Stimulated activated CD8-positive, alpha-beta memory T cell treated with anti-CD3 and anti-CD28 coated beads, Interleukin-7, amount 100 ng/mL, for 48 hours (primary cell): ENCODE results near the gene CNTN4.

ENCODE experiments used
- DNase-seq, 2 donors: peaks; one replicate each; pipeline ENCODE4 v3.0.0-alpha.2; 2020; ENCODE audit warnings: low read depth in 1 of 2; ENCODE audit errors: extremely low read depth in 1 of 2

Gene CNTN4

GRCh38 chr3:2390926-2391532 is 292.4 kb downstream of the CNTN4 start:
- DNase-seq: no peak

DNA sequence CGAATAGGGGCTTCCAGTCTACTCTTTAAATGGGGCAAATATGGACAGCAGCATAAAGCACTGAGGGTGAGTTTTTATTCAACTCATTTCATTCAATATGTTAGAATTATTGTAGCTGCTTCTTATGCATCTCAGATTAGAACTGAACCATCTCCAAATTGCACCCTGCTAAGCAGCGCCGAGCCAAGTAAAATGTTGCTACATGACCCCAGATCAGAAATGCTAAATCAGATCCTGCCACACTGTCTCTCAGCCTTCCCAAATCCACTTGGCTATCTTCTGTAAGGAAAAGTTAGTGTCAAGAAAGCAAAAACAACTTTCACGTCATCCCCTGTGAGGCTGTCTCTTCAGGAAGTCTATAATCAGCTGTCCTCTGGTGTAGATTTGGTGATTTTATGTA is 293.2 kb downstream of the CNTN4 start:
- no peak for DNase-seq

DNA sequence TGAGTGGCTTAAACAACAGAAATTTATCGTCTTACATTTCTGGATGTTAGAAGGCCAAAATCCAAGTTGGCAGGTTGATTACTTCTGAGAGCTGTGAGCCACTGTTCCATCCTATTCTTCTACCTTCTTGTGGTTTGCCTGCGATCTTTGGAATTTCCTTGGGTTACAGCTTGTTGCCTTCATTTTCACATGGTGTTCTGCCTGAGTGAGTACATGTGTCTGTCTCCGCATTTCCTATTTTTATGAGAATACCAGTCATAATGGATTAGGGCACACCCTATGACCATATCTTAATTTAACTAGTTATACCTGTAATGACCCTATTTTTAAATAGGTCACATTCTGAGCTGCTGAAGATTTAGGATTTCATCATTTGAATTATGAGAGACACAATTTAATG is 294.3 kb downstream of the CNTN4 start:
- DNase-seq: no peak

- no peak for DNase-seq
Observed at GRCh38 chr3:2415083-2415482, 316.4 kb downstream of the CNTN4 start.

- DNase-seq: no peak
Observed at GRCh38 chr3:2420919-2421318, 322.3 kb downstream of the CNTN4 start.

GRCh38 chr3:2423143-2423542 is 324.5 kb downstream of the CNTN4 start:
- DNase-seq: no peak

DNA sequence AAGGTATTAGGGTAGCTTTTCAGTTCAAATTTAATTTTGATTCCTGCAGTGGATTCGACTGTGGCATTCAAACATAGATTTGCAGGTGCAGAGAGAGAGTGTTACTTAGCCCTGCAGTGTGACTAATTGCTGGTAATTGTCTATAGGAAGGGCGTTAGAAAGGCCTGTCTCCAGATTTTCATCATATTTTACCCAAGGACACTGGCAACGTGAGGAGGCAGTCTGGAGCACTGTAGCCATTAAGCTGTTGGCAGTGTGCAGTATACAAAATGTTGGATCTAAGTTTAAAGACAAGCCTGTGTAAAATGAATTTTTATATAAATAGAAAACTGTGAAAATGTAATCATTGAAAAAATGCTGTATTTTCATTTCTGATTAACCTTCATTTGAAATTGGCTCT is 342.9 kb downstream of the CNTN4 start:
- DNase-seq: no peak

DNA sequence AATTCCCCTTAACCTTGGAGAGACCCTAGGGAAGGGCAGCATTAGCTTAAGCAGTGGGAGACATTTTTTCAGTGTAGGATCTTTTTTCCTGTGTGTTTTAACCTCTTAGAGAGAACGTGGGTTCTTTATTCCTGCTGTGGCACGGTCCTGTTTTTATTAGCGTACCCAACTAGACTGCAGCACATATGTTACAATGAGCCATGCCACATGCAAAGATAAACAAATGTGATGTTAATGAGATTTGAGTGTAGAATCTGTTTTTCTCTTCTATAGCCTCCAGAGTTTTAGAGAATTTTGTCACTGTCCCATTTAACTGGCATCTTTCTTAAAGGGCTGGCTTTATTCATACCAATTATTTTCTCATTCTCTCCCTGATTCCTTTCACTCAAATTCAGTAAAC is 347.5 kb downstream of the CNTN4 start:
- DNase-seq: no peak

- DNase-seq: no peak
Observed at GRCh38 chr3:2452249-2452648, 353.6 kb downstream of the CNTN4 start.

DNA sequence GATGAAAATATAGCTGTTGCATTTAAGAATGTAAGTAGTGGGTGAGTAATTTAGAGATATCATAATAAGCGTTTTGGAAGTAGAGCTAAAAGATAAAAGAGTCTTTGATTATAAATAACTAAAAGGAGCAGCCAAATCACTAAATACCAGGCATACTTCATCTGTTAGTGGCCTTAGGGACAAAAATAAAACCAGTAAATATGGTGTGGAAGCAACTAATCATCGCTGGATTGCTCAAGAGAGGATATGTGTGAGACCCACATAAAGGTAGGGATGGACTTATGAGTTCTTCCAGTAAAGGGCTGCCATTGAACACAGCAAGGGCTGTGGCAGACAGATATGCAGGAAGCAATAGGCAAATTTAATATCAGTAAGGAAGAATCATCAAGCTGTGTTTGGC is 356.2 kb downstream of the CNTN4 start:
- no peak for DNase-seq

DNA sequence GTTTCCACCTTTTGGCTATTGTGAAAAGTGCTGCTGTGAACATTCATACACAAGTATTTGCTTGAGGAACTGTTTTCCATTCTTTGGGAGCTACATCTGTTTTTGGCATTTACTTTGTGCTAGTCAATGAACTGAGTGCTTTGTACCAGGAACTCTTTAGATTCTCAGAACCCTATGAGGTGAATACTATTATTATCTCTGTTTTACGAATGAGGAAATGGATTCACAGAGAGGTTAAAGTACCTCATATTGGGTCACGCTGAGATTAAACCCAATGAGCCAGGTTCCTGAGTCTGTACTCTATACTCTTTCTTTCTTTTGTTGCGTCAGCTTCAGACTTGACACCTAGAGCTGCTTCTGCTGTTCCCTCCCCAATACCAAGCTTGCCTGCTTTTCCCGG is 358.1 kb downstream of the CNTN4 start:
- DNase-seq: no peak

DNA sequence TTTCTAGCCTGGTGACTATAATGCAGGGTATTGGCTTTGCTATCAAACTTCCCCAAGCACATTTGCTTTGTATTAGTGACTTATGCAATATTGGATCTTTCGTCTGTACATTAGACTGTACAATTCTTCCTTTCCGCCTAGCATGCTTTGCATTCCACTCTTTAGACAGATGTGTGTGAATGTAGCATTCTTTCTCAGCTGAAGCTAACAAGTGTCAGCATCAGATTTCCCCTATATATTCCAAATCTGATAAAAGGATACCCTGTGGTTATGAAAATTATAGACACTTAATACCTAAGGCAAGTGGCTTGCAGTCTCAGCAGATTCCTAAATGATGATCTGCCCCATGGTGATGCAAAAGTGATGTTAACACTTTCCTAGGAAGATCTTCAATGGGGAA is 360.1 kb downstream of the CNTN4 start:
- DNase-seq: no peak

DNA sequence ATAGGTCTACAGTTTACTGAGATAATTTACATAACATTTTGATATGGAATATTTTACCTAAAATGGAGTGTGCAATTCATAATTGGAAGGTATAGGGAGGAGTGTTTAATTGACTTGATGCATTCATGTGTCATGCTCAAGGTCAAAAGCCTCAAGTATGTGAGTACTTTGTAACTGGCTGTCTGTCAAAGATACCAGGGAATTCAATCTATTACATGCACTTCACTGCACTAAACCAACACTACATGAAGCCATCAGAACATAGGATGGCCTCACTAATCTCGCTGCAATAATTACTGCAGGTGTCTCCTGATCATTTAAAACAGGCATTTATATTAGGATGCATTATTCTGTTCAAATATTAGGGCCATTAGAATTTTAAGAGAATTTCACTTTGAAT is 367.2 kb downstream of the CNTN4 start:
- DNase-seq: no peak

DNA sequence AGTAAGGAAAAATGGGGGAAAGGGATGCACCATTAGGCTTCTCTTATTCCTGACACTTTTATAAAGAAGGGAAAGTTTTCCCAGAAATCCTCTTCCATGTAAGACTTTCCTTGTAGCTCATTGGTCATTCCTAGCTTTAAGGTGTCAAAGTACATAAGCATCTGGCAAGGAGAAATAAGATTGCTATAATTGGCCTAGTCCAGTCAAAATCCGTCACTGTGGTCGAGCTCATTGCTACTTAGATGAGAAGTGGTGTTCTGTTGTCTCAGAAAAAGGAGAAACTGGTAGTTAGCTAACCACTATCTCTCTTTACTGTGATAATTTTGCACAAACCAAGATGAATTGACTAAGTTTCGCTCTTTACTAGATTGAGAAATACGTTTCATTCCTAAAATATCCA is 370.1 kb downstream of the CNTN4 start:
- DNase-seq: no peak

DNA sequence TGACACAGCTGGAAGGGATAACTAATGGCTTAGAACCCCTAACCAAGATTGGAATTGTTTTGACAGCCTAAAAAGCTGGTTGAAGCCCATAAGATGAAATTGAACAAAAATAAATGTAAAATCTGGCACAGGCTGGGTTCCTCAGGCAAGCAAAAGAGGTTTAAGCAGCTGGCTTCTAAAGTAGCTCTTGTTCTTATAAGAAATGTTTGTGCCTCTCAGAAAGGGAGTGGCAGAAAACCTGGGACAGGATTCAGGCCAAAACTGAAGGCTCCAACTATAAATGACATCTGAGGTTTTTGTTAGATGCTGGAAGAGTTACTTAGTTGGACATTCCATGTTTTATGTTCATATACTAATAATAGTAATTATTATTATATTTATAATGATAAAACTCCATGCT is 378.3 kb downstream of the CNTN4 start:
- no peak for DNase-seq

- DNase-seq: no peak
Observed at GRCh38 chr3:2477620-2478019, 379.0 kb downstream of the CNTN4 start.

DNA sequence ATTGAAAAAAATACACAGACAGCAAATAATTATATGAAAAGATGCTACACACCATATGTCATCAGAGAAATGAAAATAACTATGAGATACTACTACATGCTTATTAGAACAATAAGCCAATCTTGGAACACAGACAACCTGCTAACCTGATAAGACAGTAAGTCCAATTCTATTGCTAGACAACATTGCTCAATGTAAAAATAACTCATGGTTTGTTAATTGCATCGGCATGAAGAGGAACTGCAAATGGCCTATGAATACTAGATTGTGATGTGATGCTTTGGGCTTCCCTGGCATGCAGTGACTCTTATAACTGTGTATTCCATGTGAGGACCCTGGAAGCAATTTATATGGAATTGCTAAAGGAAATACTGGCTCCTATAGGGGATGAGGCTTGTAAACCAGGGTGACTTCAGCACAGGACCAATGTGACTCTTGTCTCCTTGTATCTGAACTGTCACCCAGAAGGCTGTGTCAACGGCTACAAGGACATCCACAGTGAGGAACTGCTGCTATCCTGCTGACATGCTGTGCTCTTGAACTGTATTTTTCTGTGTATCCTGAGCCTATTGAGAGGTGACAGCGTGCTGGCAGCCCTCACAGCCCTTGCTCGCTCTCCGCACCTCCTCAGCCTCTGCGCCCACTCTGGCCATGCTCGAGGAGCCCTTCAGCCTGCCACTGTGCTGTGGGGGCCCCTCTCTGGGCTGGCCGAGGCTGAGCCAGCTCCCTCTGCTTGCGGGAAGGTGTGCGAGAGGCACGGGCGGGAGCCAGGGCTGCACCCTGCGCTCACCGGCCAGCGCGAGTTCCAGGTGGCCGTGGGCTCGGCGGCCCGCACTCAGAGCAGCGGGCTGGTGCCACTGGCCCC is 385.7 kb downstream of the CNTN4 start:
- DNase-seq: no peak

GRCh38 chr3:2485027-2485375 is 386.3 kb downstream of the CNTN4 start:
- DNase-seq: no peak

DNA sequence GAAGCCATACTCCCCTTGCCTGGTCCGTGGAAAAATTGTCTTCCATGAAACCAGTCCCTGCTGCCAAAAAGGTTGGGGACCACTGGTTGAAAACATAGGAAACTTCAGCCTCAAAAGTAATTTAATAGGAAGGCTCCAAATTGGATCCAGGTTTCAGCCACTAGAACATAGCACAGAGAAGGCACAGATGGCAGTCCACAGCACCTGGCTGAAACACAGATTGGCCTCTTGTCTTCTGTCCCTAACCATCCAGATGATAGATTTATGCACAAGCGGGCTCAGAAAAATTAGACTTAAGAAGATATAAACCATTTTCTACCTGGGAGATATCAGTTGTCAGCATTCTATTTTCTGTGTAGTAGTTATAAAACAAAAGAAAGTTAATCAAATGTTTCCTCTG is 397.1 kb downstream of the CNTN4 start:
- no peak for DNase-seq

DNA sequence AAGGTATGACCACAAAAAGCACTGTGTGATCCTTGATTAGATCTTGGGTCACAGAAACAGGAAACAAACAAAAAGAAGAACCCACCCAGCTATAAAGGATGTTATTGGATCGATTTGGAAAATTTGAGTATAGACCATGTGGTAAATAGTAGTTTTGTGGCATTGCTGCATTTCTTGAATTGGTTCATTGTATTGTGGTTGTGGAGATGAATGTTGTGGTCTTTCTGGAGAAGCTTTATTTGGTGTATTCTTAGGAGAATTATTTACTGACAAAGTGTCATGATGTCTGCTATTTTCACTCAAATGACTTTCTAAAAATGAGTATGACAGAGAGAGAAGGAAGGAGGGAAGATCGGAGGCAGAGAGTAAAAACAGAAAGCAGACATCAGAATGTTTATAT is 406.2 kb downstream of the CNTN4 start:
- DNase-seq: no peak

DNA sequence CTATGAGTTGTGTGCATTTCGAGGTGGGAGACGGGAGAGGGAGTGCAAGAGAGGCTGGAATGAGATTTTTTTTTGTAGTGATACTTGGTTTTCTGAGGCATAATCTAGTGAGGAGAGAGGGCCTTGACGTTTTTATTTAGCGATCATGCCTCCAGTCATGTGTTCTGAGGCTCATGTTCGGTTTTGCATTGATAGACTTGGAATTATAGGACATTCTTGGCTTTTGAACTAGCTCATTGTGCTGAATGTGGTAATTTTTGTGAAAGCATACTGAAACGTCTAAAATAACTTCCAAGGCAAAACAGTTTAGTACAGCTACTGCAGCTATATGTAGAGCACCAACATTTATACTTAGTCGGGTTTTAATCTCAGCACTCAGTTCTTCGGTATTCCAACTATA is 408.1 kb downstream of the CNTN4 start:
- no peak for DNase-seq

GRCh38 chr3:2510591-2511145 is 412.0 kb downstream of the CNTN4 start:
- DNase-seq: no peak
